GM19397 (cell line): ENCODE measurements around the gene CHRM2.

ENCODE experiments used
- ATAC-seq: cut with Tn5 transposase; IDR thresholded peaks from one replicate; pipeline ENCODE4 v1.9.1; 2021; ENCODE audit warnings: mild to moderate bottlenecking, moderate library complexity; ENCODE audit not compliant: unreplicated experiment

CHRM2 gene

DNA sequence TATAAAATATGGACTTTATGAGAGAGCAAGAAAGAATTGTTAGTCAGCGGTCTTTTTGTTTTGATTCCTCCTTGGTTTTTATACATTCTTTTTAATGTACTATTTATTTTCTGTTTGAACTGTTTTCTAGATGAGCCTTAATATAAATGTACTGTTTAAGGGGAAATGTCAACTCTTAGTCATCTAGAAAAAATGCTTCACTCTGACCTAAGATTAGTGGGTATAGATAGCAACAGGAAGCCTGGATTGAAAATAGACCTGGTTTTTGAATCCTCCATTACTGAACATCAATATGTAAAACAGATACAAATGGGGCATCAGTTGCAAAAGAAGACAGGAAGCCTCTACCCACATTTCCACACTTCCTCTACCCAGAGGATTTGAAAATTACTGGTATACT lies 87.8 kb downstream of the CHRM2 start:
- ATAC-seq = no peak

DNA sequence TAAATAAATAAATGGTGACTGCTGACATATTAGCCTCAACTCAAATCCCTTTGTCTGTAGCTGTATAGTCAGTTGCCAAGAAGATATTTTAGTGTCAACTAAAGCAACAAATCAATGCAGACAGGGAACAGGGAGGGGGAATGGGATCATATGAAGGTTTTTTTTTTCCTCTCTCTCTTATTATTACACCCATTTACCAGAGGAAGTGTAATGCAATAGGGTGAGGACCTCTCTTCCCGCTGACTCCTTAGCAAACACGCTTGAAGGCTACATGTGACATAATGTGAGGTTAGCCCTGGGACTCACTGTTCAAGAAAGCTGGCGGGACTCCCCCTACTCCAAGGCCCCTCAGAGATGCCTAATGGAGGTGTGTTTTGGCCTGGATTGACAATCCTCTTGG lies 88.2 kb downstream of the CHRM2 start:
- no peak for ATAC-seq

DNA sequence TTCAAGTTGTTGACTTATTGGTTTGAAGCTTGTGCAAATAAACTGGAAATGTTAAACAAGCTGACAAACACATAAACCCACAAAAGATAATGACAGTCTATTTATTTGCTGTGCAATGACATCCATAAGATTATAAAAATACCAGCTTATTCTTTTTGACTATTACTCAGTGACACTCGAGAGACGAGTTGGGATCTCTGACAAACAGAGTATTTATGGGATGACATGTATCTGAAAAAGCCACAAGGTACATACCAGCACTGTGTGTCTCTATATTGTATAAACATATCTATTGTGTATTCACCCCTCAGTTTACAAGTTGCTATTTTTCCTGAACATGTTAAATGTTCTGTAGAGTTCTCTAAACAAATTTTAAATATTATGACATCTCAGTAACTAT lies 88.9 kb downstream of the CHRM2 start:
- no peak for ATAC-seq

DNA sequence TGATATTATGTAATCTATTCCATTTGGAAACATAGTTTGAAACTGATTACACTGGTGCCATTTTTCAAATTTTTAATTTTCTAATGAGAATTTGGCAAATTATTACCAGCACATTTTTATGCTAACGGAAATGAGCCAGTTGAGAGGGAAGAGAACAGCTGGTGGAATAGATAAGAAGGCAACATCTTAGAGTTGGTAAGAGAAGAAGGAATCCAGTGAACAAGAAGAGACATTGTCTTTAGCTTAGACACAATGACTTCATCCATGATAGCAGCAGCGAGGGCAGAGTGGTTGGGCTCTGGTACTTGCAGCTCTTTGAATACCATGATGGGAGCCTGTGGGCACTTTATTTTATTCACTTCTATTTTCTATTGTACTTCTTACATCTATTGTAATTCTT lies 89.6 kb downstream of the CHRM2 start:
- ATAC-seq = no peak

DNA sequence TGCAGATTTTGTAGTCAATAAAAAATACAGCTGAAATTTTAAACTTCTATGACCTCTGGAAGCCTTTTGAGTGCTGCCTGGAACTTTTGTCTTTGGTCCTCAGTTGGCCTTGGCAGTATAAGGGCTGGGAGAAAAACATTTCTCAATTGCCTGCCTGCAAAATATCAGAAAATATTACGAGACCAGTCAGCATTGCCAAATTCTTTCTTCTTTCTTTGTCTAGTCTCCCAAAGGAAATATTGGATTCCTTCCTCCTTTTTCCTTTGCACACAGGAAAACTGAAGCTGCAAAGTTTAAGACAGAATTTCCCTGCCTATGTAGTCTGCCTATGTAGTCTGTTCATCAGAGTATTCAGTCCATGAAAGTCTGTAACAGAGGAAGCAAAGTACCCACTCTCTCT lies 95.9 kb downstream of the CHRM2 start:
- no peak for ATAC-seq

DNA sequence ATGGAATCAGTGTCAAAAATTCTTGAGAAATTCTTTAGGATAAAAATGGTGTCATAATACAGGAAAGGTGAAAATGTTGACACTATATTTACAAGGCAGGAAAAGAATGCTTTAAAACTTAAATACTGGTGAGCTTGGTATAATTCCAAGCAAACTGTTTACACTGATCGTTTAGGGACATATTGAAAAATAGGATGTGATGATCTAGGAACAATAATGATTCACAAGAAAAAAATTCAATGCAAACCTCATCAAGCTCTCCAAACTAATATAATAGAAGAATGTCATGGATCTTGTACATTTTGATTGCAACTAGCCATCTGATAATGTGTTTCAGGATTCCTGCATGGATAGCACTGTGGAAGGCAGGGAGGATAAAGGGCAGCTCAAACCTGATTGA lies 98.4 kb downstream of the CHRM2 start:
- no peak for ATAC-seq

DNA sequence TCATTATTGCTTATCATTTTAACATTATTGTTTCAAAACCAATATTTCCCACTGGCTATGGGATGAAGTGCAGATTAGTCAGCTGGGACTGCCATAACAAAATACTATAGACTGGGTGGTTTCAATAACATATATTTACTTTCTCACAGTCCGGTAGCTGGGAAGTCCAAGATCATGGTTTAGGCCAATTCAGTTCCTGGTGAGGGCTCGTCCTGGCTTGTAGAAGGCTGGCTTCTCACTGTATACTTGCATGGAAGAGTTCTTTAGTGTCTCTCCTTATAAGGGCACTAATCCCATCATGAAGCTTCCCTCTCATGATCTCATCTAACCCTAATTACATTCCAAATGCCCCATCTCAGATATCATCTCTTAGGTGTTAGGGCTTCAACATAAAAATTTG lies 101.3 kb downstream of the CHRM2 start:
- no peak for ATAC-seq

DNA sequence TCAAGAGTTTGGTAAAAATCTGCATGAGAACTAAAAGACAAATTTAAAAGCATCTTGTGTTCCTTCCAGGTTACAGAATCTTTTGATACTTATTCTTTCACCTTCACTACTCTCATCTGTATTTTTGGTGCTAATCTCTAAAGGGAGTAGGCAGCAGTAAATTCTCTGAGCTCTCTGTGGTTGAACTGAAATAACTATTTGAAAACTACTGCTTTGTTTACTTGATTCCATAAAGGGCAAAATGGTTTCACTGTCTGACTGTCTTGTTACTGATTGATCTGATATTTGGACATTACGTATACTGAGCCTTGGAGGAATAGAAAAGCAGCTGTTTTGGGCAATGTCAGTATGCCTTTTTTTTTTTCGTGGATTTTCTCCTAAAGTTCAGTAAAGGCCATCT lies 103.3 kb downstream of the CHRM2 start:
- ATAC-seq = no peak

DNA sequence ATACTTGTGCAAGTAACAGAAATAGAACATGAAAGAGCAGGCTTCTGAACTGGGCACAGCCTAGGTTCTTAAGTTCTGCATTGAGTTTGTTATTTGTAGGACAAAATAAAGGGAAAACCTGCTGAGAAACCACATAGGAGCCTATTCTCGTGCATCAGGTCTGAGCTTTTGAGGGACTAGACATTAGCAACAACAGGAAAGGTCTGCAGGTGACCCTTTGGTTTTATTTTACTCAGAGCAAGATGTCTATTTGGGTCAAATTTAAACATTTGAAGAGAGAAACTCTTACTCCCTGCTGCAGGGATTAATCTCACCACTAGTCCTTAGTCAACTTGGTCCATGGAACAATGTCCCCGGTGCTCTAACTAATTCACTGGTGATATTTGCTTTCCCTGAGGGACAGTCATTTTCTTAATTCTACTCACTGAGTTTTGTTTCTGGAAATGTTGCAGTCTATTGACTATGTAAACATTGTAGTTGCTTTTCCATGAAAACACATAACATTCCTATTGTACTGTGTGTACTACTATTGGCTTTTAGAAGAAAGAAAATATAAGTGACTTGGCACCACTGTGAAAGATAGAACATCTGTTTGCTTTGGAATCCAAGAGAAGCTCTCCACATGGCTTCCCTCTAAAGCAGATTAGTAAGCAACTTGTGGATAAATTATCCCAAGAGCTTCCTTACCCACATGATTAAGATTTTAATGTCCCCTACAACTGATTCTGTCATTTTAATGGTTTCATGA lies 108.2 kb downstream of the CHRM2 start:
- ATAC-seq = no peak

DNA sequence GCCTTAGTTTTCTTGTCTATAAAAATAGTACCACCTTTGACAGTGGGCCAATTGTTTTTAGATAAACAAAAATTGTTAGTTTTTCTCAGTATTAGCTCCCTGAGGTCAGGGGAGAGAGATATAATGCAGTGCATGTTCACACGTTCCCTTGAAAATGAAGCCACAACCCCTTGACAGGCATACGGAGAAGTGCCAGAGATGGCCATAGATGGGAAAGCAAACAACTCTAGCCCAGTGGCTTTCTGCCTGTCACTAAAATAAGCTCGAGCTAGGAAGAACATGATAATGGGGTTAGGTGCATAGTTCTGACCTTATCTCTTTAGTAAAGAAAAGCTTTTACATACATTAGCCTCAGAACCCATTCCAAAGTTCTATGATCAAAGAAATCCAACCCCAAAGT lies 124.9 kb downstream of the CHRM2 start:
- ATAC-seq = no peak

DNA sequence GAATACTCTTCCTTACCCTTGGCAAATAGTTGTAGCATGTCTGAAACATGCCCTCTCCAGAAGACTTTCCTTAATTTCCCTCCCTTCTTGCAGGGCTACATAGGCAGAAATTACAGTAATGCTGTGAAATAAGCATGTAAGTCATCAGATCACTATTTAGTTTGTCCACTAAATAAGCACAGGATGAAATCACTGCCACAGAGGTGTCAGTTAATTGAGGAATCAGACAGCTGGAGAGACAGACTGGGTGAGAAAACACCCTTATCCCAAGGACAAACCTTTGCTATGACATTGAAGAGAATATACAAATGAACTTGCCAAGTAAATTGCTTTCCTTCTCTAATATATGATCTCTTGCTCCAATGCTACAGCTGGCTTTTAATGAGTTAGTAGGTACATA lies 129.3 kb downstream of the CHRM2 start:
- no peak for ATAC-seq

DNA sequence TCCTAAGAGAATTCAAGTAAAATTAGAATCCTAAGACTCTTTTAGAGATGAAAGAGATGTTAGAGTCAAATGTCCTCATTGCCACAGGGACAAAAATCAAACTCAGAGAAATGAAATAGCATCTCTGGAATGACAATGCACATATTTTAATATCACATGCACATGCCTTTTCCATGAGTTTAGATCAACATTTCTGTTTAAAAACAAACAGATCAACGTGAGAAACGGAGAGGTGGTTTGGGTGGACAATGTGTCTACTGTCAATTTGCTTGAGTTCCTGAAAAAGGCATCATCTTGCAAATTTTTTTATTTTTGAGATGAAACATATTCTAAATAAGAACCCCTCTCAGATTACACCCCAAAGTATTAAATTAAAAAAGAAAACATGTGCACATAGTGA lies 130.0 kb downstream of the CHRM2 start:
- ATAC-seq = no peak

DNA sequence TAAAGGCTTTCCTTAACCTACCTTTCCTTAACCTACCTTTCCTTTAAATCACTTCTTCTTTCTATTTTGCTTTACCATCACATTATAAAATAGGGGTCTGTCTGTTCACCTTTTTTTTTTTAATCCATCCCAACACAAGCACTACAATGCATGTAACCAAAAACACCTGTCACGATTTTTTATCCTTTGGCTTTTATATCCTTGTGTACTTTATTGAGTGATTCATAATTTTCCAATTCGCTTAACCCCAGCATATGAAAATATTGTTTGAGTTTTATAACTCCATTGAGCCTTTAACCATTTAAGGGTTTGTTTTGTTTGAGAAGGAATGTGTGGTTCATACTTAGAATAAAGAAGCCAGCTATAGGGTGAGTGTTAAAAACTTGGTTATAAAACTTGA lies 132.2 kb downstream of the CHRM2 start:
- no peak for ATAC-seq

DNA sequence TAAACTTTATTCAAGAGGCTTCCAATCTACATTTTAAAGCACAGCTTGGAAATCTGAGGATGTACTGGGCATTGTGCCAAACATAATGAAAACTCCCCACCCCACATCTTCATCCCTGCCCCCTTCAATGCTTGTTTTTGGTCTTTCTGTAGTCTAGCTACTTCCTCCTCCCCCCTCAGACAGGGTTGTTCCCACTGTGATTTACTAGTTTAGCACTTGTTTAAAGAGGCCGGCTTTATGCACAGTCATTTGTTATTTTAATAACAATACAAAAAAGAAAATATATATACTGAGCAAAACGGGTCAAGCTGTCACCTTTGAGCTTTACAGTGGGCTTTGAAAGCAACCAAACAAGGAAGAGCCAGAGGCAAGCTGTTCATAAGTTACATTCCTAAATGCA lies 132.6 kb downstream of the CHRM2 start:
- no peak for ATAC-seq

DNA sequence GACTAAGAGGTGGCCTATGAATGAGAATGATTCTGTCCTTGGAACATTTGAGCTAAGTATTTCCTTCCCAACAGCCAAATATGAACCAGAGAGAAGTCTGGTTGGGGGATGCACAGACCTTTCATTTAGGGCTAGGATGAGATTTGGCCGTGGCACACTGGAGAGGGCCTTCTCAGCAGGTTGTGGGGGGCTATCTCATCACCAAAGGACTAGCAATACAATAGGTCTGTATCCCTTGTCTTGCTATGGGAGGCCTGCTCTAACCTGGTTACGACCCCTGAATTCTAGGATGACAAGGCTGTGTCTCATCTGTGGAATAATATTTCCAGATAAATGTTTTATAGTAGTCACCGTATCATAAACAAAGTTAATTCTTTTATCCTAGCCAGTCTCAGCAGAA lies 133.0 kb downstream of the CHRM2 start:
- ATAC-seq = no peak

DNA sequence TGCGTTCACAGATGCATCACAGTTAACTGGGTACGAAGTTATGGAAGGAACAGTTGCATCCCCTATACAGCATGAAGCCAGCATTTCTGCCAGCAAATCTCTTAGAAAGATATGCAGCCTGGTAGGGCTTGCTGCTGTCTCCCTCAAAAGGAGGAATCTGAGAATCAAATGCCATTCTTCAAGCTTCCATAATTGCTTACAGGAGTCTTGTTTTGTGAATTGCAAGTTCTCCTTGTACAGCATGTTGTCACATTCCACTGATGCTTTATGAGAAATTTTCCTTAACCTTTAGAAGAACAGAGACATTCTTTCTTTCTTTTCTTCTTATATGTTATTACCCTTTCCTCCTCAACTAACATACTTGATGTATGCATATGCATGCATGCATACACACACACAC lies 134.6 kb downstream of the CHRM2 start:
- no peak for ATAC-seq

DNA sequence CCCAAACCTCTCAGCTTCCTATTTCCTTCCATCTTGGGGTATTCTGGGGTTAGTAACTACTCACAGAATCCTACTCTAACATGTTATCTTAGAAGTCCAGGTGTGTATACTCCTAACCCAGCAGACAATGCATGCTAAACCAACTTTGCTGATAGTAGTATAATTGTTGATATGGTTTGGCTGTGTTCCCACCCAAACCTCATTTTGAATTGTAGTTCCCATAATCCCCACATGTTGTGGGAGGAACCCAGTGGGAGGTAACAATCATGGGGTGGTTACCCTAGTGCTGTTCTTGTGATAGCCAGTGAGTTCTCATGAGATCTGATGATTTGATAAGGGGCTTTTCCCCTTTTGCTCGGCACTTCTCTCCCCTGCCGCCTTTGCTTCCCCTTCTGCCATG lies 135.1 kb downstream of the CHRM2 start:
- ATAC-seq = no peak

DNA sequence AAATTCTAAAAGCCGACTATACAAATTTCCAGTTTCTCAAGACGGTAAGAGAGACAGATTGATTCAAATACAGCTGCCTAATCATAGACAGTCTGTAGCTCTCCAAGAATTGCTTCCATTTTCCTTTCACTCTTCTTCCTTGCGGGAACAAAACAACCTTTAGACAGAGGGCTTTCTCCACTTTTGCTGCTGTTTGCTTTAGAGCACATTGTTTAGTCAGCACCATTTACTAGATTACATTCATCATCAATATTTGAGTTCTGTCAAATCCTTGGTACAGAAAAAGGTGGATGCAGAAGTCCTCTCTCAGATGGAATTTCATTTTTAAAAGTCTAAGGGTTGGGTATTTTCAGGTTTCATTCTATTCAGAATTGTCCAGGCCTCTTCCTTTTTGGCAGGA lies 137.4 kb downstream of the CHRM2 start:
- no peak for ATAC-seq

DNA sequence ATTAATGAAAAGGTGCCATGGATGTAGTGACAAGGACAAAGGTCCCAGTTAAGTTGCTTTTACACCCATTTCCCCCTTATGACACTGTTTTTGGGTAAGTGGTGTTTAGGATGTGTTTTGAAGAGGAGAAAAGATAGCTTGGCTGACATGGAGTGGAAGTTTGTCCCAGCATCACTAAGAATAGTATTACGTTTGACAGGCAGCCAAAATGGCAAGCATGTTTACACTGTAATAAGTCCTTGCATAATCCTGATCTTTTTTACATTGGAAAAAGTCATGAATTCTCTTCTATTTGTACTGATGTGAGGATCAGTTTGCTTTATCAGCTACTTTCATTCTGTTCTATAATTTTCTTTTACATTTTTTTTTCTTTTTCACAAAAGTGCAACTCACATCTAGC lies 137.8 kb downstream of the CHRM2 start:
- ATAC-seq = no peak

DNA sequence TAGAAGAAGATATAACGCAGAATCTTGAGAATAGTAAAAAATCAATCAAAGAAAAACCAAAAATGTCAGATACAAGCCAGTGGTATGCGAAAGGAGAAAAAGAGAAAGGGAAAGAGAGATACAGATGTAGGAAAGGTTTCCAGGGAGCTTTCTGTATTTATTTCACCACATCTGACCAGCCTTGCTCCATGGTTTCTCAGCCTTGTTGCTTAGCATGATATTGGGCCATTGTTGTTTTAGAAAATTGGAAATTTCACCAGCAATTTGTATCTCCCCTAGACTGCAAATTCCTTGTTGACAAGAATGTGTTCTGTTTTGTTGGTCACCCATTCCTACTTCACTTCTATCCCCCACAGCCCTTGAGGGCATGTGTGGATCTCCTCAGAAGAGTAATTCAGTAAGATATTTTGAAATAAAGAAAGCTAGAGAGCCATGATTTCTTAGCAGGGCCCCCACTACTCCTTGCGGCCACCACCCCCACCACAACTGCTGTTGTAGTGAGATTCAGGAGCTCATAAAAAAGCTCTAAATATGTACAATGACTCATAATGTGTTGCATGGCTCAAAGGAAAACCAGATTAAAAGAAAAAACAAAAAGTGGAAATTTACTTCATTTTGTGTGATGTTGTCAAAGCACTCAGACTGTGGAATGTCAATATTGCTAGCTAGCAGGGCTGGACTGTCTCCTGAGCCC lies 138.7 kb downstream of the CHRM2 start:
- ATAC-seq = no peak

DNA sequence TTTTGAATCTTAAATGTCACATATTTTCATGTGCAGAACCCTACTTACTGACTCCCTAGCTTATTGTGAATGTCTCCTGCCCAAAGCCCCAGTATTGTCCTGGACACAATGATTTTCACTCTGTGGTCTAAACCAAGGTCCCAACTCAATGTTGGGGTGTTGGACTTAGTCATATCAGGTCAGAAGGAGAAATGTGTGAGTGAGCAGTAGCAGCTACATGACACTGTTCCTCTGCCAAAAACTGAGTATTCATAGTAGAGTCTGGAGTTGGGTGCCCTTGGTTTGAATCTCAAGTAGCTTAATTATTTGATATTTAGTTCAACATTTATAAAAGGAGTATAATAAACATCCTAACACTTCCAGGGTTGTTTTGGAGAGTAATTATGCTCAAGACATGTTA lies 141.0 kb downstream of the CHRM2 start:
- no peak for ATAC-seq

DNA sequence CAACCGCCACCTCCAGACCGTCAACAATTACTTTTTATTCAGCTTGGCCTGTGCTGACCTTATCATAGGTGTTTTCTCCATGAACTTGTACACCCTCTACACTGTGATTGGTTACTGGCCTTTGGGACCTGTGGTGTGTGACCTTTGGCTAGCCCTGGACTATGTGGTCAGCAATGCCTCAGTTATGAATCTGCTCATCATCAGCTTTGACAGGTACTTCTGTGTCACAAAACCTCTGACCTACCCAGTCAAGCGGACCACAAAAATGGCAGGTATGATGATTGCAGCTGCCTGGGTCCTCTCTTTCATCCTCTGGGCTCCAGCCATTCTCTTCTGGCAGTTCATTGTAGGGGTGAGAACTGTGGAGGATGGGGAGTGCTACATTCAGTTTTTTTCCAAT lies 146.6 kb downstream of the CHRM2 start:
- ATAC-seq = no peak

DNA sequence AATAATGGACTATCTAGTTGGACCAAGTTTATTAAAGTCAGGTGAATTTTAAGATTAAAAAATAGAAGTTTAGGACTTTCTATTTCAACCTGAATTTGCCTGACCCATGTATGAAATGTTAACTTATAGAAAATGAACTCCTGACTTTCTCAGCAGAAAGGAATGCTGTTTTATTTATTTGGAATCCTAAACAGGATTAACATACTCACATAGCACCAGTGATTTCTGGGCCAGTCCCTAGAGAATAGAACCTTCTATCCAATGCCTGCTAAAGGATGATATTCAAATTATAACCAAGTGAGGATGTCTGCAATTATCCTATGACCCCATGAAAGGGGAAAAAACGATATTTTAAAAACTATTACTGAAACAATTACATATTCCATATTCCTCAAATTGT lies 148.8 kb downstream of the CHRM2 start:
- no peak for ATAC-seq
